PC-9 (cell line): ENCODE measurements around the gene NCAN. TPM values are rescaled to one million over a fixed set of nuclear protein-coding genes. Genes with fewer than 3 reads are reported as not detected.

Experiments used
- BruUV-seq: library from RNA; stranded (reverse); fragments of 400-500 nt; replicated peaks from 2 replicates; lab custom pipeline; 2021; lab: Mats Ljungman, UMichigan
- CTCF ChIA-PET: fragments of 300-600 bp; sonication (Branson Sonifier 250); formaldehyde crosslinking; loops from one replicate; lab custom pipeline; 2022; ENCODE audit warnings: antibody characterized with exemption; lab: Charles Lee
- POLR2A ChIA-PET: fragments of 300-600 bp; sonication (Branson Sonifier 250); formaldehyde crosslinking; loops from one replicate; lab custom pipeline; 2022; ENCODE audit warnings: antibody characterized with exemption; ENCODE audit not compliant: unreplicated experiment; lab: Charles Lee
- DNase-seq, 2 experiments: peaks; one replicate each; pipeline versions ENCODE4 v3.0.0 to v3.0.0-alpha.2; 2015 to 2022; ENCODE audit warnings: mixed read lengths in 1 of 2
- H2AFZ ChIP-seq: fragments of 200-600 bp; sonication (generic); 2 replicates; pipeline ENCODE4 v1.8.1; 2017; ENCODE audit warnings: antibody characterized with exemption
- H3F3A ChIP-seq: fragments of 200-600 bp; sonication (generic); 2 replicates; pipeline ENCODE4 v1.8.1; 2017; ENCODE audit warnings: antibody characterized with exemption, mild to moderate bottlenecking, low read depth; ENCODE audit not compliant: insufficient read depth
- H3K27ac ChIP-seq: fragments of 200-600 bp; sonication (generic); 2 replicates; pipeline ENCODE4 v1.6.1; 2016; ENCODE audit warnings: mixed run types
- H3K27me3 ChIP-seq: fragments of 200-600 bp; sonication (generic); 2 replicates; pipeline ENCODE4 v1.6.1; 2016; ENCODE audit warnings: low read depth, mixed run types; ENCODE audit not compliant: insufficient read depth
- H3K36me3 ChIP-seq: fragments of 200-600 bp; sonication (generic); 2 replicates; pipeline ENCODE4 v1.6.1; 2016; ENCODE audit warnings: low read depth, mixed run types
- H3K4me1 ChIP-seq: fragments of 200-600 bp; sonication (generic); replicated peaks from 2 replicates; pipeline ENCODE4 v1.6.1; 2016; ENCODE audit warnings: mixed run types; ENCODE audit not compliant: insufficient read depth
- H3K4me2 ChIP-seq: fragments of 200-600 bp; sonication (generic); 2 replicates; pipeline ENCODE4 v1.6.1; 2017; ENCODE audit warnings: mixed run types
- H3K4me3 ChIP-seq: fragments of 200-600 bp; sonication (generic); 2 replicates; pipeline ENCODE4 v1.6.1; 2016; ENCODE audit warnings: mixed run types
- H3K79me2 ChIP-seq: fragments of 200-600 bp; sonication (generic); 2 replicates; pipeline ENCODE4 v1.6.1; 2017; ENCODE audit warnings: low read depth, mixed run types
- H3K9me2 ChIP-seq: fragments of 200-600 bp; sonication (generic); 2 replicates; pipeline ENCODE4 v1.8.1; 2017; ENCODE audit warnings: mild to moderate bottlenecking; ENCODE audit not compliant: insufficient read depth
- H3K9me3 ChIP-seq: fragments of 200-600 bp; sonication (generic); 2 replicates; pipeline ENCODE4 v1.8.1; 2016; ENCODE audit warnings: low read depth; ENCODE audit not compliant: insufficient read depth
- H4K20me1 ChIP-seq: fragments of 200-600 bp; sonication (generic); 2 replicates; pipeline ENCODE4 v1.8.1; 2017; ENCODE audit not compliant: insufficient read depth
- CTCF ChIP-seq: fragments of 200-600 bp; sonication (generic); conservative IDR thresholded peaks from 2 replicates; pipeline ENCODE4 v1.6.1; 2017; ENCODE audit warnings: mixed run types, antibody characterized with exemption, mild to moderate bottlenecking, moderate library complexity
- EZH2 ChIP-seq: fragments of 200-600 bp; sonication (generic); IDR thresholded peaks from 2 replicates; pipeline ENCODE4 v1.8.0; 2017; ENCODE audit warnings: antibody characterized with exemption, low read depth
- intact Hi-C: fragments of 100-400 bp; cut with micrococcal nuclease; formaldehyde crosslinking; loops from one replicate; pipeline ENCODE4 v1.10.0; 2022; ENCODE audit not compliant: unreplicated experiment
- total RNA-seq: library from RNA; stranded (reverse); gene quantifications from 2 replicates; pipeline ENCODE4 v1.2.3, GENCODE V29; 2021

Gene NCAN
- total RNA-seq, 1 experiment from 2014 or later, result not detected

- Histone ChIP-seq H3K36me3 (no peaks in the 10 kb centered on the region), H3K4me1 (no peaks in the 10 kb centered on the region), H3K27ac (no peak overlapping the region), H4K20me1 (no peaks in the 10 kb centered on the region; the same call in 1 of the 2 replicates), H3F3A (no peaks in the 10 kb centered on the region; the same call in 1 of the 2 replicates), H3K9me3 (no peaks in the 10 kb centered on the region), H3K79me2 (no peaks in the 10 kb centered on the region), H2AFZ (no peak overlapping the region), H3K9me2 (no peaks in the 10 kb centered on the region), H3K4me2 (no peak overlapping the region), H3K4me3 (no peak overlapping the region), H3K27me3 (peaks cover 49% of the 10 kb centered on the region)
- ChIA-PET CTCF (no interaction called here), POLR2A (no interaction called here)
- no TSS peak for BruUV-seq
- no peak for TF ChIP-seq EZH2
- TF ChIP-seq CTCF, result no peak
- intact Hi-C loops, result no loop called here
- DNase-seq, result no peak
These were observed 1.8 kb downstream of the NCAN start for GRCh38 chr19:19213426-19214158.

- CTCF ChIA-PET, result no interaction called here
- Histone ChIP-seq H3K27ac (no peak overlapping the region), H3K4me3 (no peak overlapping the region), H4K20me1 (no peaks in the 10 kb centered on the region; the same call in 1 of the 2 replicates), H3K27me3 (peaks cover 54% of the 10 kb centered on the region), H3K79me2 (no peaks in the 10 kb centered on the region), H2AFZ (no peak overlapping the region), H3K9me2 (no peaks in the 10 kb centered on the region), H3K36me3 (no peaks in the 10 kb centered on the region), H3K4me1 (no peaks in the 10 kb centered on the region), H3F3A (no peaks in the 10 kb centered on the region; the same call in 1 of the 2 replicates), H3K9me3 (no peaks in the 10 kb centered on the region), H3K4me2 (no peak overlapping the region)
- BruUV-seq, result no TSS peak
- POLR2A ChIA-PET, result no interaction called here
- no peak for DNase-seq
- intact Hi-C loops, result no loop called here
- TF ChIP-seq EZH2 (no peak), CTCF (no peak)
These were observed 2.4 kb downstream of the NCAN start for GRCh38 chr19:19214159-19214490.

GRCh38 chr19:19214892-19215291 lies 3.1 kb downstream of the NCAN start:
- no peaks in the 10 kb centered on the region; the same call in 1 of the 2 replicates for H4K20me1 ChIP-seq
- CTCF ChIA-PET, result no interaction called here
- H2AFZ ChIP-seq, result no peak overlapping the region

More at GRCh38 chr19:19214892-19215291, 3.1 kb downstream of the NCAN start:
- Histone ChIP-seq H3K4me2 (no peak overlapping the region), H3K27me3 (peaks cover 62% of the 10 kb centered on the region), H3K9me2 (no peaks in the 10 kb centered on the region), H3K4me3 (no peak overlapping the region), H3K27ac (no peak overlapping the region), H3K4me1 (no peaks in the 10 kb centered on the region), H3K79me2 (no peaks in the 10 kb centered on the region), H3F3A (no peaks in the 10 kb centered on the region; the same call in 1 of the 2 replicates), H3K9me3 (no peaks in the 10 kb centered on the region), H3K36me3 (no peaks in the 10 kb centered on the region)
- DNase-seq, result peak in 1 of 2 experiments; percentile 48
- intact Hi-C loops, result no loop called here
- TF ChIP-seq CTCF (no peak), EZH2 (no peak)
- no TSS peak for BruUV-seq
- POLR2A ChIA-PET, result no interaction called here
